Measurements from ENCODE around the gene GALNT14. TPM values are rescaled to one million over a fixed set of nuclear protein-coding genes. Genes with fewer than 3 reads are reported as not detected.

GALNT14 gene
- total RNA-seq, 1 donor from 2014 or later = 2.1 TPM

DNA sequence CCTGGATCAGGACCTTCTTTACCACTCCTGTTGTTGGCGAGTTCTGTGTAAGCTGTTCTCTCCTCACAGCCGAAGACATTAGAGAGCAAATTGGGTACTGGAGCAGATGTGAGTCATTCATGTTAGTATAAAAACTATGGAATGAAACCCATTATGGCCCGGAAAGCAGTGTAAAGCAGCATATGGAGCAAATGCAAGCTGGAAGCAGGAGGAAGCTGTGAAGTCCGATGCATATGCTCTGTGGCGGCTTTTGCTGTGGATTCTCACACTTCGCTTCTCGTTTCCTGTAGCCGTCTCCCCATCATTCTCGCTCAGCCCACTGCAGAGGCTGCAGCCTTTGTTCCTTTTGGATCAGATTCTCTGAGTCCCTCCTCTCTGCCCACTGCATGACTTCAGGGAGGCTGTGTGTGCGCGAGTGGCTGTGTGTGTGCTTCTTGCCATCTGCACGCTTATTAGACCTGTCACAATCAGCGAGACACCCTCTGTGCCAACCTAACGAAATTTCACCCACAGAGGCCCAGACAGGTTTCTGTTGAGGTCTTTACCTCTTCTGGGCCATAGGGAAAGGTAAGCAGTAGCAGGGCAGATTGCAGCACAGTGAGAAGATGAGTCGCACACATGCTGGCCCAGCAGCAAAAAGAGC is 3.3 kb upstream of the GALNT14 start:
- H3K4me1 ChIP-seq (ENCODE audit: insufficient read depth, low read length) = peaks cover 2% of the 10 kb centered on the region
- peaks cover 31% of the 10 kb centered on the region for H3K27me3 ChIP-seq (ENCODE audit: insufficient read depth, low read length)
- DNase-seq (ENCODE audit: low read depth) (no peak), FAIRE-seq (no peak)
- H3K27ac ChIP-seq (ENCODE audit: low read depth, low read length) = no peak overlapping the region
- no peak overlapping the region for H3K27ac Mint-ChIP-seq (ENCODE audit: unreplicated experiment)
- H3K9me3 ChIP-seq (ENCODE audit: insufficient read depth, low read depth, low read length) = no peaks in the 10 kb centered on the region
- no peaks in the 10 kb centered on the region for H3K36me3 Mint-ChIP-seq (ENCODE audit: low read depth, unreplicated experiment)
- no peak overlapping the region for H3K4me2 ChIP-seq (ENCODE audit: low read length)
- no peaks in the 10 kb centered on the region for H3K9me3 Mint-ChIP-seq (ENCODE audit: unreplicated experiment)
- no peak overlapping the region for H2AFZ ChIP-seq (ENCODE audit: low read depth, low read length)
- peaks cover 45% of the 10 kb centered on the region for H3K27me3 Mint-ChIP-seq (ENCODE audit: low read depth, unreplicated experiment)
- H3K9ac ChIP-seq (ENCODE audit: low read length) = no peak overlapping the region
- TF ChIP-seq EZH2 (IDR thresholded peaks at IDR 0.05; ENCODE audit: insufficient read depth, low read length) = no peak
- TF ChIP-seq, protein P1, sequence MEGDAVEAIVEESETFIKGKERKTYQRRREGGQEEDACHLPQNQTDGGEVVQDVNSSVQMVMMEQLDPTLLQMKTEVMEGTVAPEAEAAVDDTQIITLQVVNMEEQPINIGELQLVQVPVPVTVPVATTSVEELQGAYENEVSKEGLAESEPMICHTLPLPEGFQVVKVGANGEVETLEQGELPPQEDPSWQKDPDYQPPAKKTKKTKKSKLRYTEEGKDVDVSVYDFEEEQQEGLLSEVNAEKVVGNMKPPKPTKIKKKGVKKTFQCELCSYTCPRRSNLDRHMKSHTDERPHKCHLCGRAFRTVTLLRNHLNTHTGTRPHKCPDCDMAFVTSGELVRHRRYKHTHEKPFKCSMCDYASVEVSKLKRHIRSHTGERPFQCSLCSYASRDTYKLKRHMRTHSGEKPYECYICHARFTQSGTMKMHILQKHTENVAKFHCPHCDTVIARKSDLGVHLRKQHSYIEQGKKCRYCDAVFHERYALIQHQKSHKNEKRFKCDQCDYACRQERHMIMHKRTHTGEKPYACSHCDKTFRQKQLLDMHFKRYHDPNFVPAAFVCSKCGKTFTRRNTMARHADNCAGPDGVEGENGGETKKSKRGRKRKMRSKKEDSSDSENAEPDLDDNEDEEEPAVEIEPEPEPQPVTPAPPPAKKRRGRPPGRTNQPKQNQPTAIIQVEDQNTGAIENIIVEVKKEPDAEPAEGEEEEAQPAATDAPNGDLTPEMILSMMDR (IDR thresholded peaks at IDR 0.05; ENCODE audit: insufficient read depth, low read depth, low read length) = no peak
- H3K79me2 ChIP-seq (ENCODE audit: insufficient read depth, low read length) = no peaks in the 10 kb centered on the region
- H3K4me3 Mint-ChIP-seq (ENCODE audit: unreplicated experiment) = no peak overlapping the region
- peaks cover 2% of the 10 kb centered on the region for H3K4me1 Mint-ChIP-seq (ENCODE audit: low read depth, unreplicated experiment)
- no peak overlapping the region for H3K4me3 ChIP-seq (ENCODE audit: insufficient read depth, low read depth, low read length)
- H4K20me1 ChIP-seq (ENCODE audit: insufficient read depth, low read length) = no peaks in the 10 kb centered on the region
- no peaks in the 10 kb centered on the region for H3K36me3 ChIP-seq (ENCODE audit: insufficient read depth, low read length)

DNA sequence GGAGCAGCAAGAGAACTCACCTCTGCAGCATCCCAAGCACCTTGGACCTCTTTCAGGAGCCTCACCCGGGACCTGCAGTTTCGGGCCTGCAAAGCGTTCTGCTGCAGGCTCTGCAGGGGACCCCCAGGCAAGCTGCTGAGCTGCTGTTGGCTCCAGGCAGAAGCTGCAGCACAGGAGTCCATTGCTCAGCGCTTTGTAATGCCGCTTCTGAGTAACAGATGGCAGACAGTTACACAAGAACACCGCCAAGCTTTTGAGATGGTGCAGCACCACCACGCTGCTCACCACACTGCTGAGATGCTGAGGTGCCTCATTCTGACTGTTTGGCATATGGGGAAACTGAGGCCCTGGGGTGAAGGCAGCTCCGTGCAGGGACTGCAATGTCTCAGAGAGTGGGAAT is 1.9 kb upstream of the GALNT14 start:
- H3K79me2 ChIP-seq (ENCODE audit: insufficient read depth, low read length) = no peaks in the 10 kb centered on the region
- no peaks in the 10 kb centered on the region for H3K9me3 Mint-ChIP-seq (ENCODE audit: unreplicated experiment)
- no peak for FAIRE-seq
- H3K27me3 Mint-ChIP-seq (ENCODE audit: low read depth, unreplicated experiment) = peaks cover 60% of the 10 kb centered on the region
- peaks cover 2% of the 10 kb centered on the region for H3K4me1 ChIP-seq (ENCODE audit: insufficient read depth, low read length)
- H3K9me3 ChIP-seq (ENCODE audit: insufficient read depth, low read depth, low read length) = no peaks in the 10 kb centered on the region
- no peak overlapping the region for H3K4me3 ChIP-seq (ENCODE audit: insufficient read depth, low read depth, low read length)
- no peak overlapping the region for H3K9ac ChIP-seq (ENCODE audit: low read length)
- H3K27ac ChIP-seq (ENCODE audit: low read depth, low read length) = no peak overlapping the region
- peaks cover 44% of the 10 kb centered on the region for H3K27me3 ChIP-seq (ENCODE audit: insufficient read depth, low read length)
- H3K4me1 Mint-ChIP-seq (ENCODE audit: low read depth, unreplicated experiment) = peaks cover 4% of the 10 kb centered on the region
- no peaks in the 10 kb centered on the region for H3K36me3 ChIP-seq (ENCODE audit: insufficient read depth, low read length)
- H2AFZ ChIP-seq (ENCODE audit: low read depth, low read length) = no peak overlapping the region
- H3K27ac Mint-ChIP-seq (ENCODE audit: unreplicated experiment) = no peak overlapping the region
- no peaks in the 10 kb centered on the region for H3K36me3 Mint-ChIP-seq (ENCODE audit: low read depth, unreplicated experiment)
- no peak overlapping the region for H3K4me3 Mint-ChIP-seq (ENCODE audit: unreplicated experiment)
- no peak for DNase-seq (ENCODE audit: low read depth)
- no peak for TF ChIP-seq EZH2 (IDR thresholded peaks at IDR 0.05; ENCODE audit: insufficient read depth, low read length)
- TF ChIP-seq, protein P1 (IDR thresholded peaks at IDR 0.05; ENCODE audit: insufficient read depth, low read depth, low read length) = no peak
- H4K20me1 ChIP-seq (ENCODE audit: insufficient read depth, low read length) = no peaks in the 10 kb centered on the region
- H3K4me2 ChIP-seq (ENCODE audit: low read length) = no peak overlapping the region

DNA sequence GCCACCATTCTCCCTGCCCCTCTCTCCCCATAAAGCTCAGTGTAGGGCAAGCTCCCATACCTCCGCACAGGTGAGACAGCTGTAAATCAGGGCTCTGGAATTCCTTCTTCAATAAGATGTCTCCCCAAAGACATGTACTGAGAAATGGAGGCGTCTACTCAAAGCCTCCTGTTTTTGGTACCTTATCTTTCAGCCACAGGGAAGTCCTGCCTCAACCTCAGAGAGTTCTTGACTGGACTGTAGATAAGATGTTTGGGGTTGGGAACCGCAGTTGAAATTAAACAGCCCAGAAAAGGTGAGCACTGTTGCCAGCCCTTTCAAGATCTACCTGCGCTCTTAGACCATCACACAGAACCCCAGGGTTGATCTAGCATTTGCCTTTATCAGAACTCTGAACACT is 1.4 kb upstream of the GALNT14 start:
- TF ChIP-seq, protein P1 (IDR thresholded peaks at IDR 0.05; ENCODE audit: insufficient read depth, low read depth, low read length) = no peak
- Histone ChIP-seq H2AFZ (ENCODE audit: low read depth, low read length) (no peak overlapping the region), H3K4me1 (ENCODE audit: insufficient read depth, low read length) (peaks cover 2% of the 10 kb centered on the region), H3K79me2 (ENCODE audit: insufficient read depth, low read length) (no peaks in the 10 kb centered on the region), H3K4me2 (ENCODE audit: low read length) (no peak overlapping the region), H3K4me3 (ENCODE audit: insufficient read depth, low read depth, low read length) (no peak overlapping the region), H4K20me1 (ENCODE audit: insufficient read depth, low read length) (no peaks in the 10 kb centered on the region), H3K27ac (ENCODE audit: low read depth, low read length) (no peak overlapping the region), H3K36me3 (ENCODE audit: insufficient read depth, low read length) (no peaks in the 10 kb centered on the region), H3K9me3 (ENCODE audit: insufficient read depth, low read depth, low read length) (no peaks in the 10 kb centered on the region), H3K9ac (ENCODE audit: low read length) (no peak overlapping the region), H3K27me3 (ENCODE audit: insufficient read depth, low read length) (peaks cover 48% of the 10 kb centered on the region)
- no peak for DNase-seq (ENCODE audit: low read depth)
- no peak for FAIRE-seq
- Mint-ChIP-seq H3K4me1 (ENCODE audit: low read depth, unreplicated experiment) (peaks cover 4% of the 10 kb centered on the region), H3K27ac (ENCODE audit: unreplicated experiment) (no peak overlapping the region), H3K36me3 (ENCODE audit: low read depth, unreplicated experiment) (no peaks in the 10 kb centered on the region), H3K4me3 (ENCODE audit: unreplicated experiment) (no peak overlapping the region), H3K9me3 (ENCODE audit: unreplicated experiment) (no peaks in the 10 kb centered on the region), H3K27me3 (ENCODE audit: low read depth, unreplicated experiment) (peaks cover 64% of the 10 kb centered on the region)
